Mesodermal cell (in vitro differentiated cells): Measurements from ENCODE around the gene NLRP5.

ENCODE experiments used
- H3K27ac ChIP-seq: 2 replicates; pipeline ENCODE4 v1.7.0; 2013; ENCODE audit warnings: mild to moderate bottlenecking, low read depth, low read length, moderate library complexity; ENCODE audit not compliant: severe bottlenecking
- H3K36me3 ChIP-seq: 2 replicates; pipeline ENCODE4 v1.7.1; 2013; ENCODE audit warnings: mild to moderate bottlenecking, low read length, moderate library complexity; ENCODE audit not compliant: control insufficient read depth, insufficient read depth
- H3K4me1 ChIP-seq: one replicate; pipeline ENCODE4 v1.7.1; 2013; ENCODE audit warnings: mild to moderate bottlenecking, low read length; ENCODE audit not compliant: insufficient read depth, control insufficient read depth, poor library complexity, severe bottlenecking
- H3K4me3 ChIP-seq: 2 replicates; pipeline ENCODE4 v1.7.0; 2013; ENCODE audit warnings: low read length, control low read depth, mild to moderate bottlenecking; ENCODE audit not compliant: insufficient read depth, poor library complexity, severe bottlenecking; ENCODE audit errors: extremely low read depth
- H3K9me3 ChIP-seq: 2 replicates; pipeline ENCODE4 v1.7.1; 2013; ENCODE audit warnings: mild to moderate bottlenecking, low read length, moderate library complexity; ENCODE audit not compliant: control insufficient read depth
- WGBS, 2 experiments: methylation state at CpG; one replicate each; pipeline ENCODE4 v1.1.5; 2013; ENCODE audit warnings: missing lambda C conversion rate in 2 of 2; ENCODE audit not compliant: insufficient coverage in 2 of 2; 5-methylcytosine and 5-hydroxymethylcytosine counted together

The NLRP5 gene

DNA sequence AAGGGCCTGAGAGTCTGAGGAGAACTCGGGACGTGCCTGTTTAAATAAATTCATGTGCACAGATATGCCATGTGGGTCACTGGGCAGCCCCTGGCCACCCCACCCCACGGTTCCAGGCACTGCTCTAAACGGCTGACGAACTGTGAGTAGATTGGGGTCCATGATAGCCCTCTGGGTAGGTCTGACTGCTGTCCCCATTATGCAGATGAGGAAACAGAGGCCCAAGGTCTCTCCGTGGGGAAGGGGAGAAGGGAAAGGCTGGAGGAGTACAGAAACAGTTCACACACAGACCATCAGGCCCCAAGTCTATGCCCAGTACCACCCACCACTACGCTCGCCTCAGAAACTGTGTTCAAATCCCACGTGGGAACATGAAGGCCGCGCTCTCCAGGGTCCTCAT lies 120.4 kb downstream of the NLRP5 start:
- Histone ChIP-seq H3K27ac (no peak overlapping the region), H3K4me3 (no peak overlapping the region), H3K36me3 (peaks cover 35% of the 10 kb centered on the region), H3K4me1 (peaks cover 32% of the 10 kb centered on the region), H3K9me3 (no peaks in the 10 kb centered on the region)
- 91 to 94% methylated on average over 9 to 10 of the region's 11 CpGs for WGBS, 2 experiments

DNA sequence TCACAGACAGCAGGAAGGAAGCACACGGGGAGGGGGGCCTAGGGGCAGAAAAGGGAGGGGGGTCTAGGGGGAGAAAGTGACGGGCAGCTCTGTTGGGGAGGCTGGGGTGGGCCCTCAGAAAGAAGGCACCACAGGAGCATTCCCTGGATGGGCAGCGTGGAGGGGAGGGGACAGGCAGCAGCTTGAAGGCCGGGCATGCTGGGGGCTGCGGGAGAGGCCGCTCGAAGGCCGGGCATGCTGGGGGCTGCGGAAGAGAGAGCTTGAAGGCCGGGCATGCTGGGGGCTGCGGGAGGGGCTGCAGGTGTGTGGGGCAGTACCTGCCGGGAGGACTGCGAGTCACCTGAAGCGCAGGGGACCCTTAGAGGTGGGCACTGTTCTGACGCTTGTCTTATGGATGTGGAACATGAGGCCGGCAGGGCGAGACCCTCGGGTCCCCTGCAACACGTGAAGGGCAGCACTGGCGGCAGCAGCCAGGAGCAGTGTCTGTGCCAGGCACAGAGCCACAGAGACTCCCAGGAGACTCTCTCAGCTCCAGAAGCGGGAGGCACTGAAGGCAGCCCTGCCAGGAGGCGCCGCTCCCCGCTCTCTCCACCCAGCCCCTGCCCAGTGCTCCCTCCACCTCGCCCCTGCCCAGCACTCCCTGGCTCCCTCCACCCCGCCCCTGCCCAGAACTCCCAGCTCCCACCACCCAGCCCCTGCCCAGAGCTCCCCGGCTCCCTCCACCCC lies 121.2 kb downstream of the NLRP5 start:
- H3K36me3 ChIP-seq = peaks cover 30% of the 10 kb centered on the region
- no peak overlapping the region for H3K27ac ChIP-seq
- H3K4me3 ChIP-seq = no peak overlapping the region
- peaks cover 35% of the 10 kb centered on the region for H3K4me1 ChIP-seq
- 89 to 90% methylated on average over 21 to 24 of the region's 27 CpGs for WGBS, 2 experiments
- H3K9me3 ChIP-seq = no peaks in the 10 kb centered on the region

DNA sequence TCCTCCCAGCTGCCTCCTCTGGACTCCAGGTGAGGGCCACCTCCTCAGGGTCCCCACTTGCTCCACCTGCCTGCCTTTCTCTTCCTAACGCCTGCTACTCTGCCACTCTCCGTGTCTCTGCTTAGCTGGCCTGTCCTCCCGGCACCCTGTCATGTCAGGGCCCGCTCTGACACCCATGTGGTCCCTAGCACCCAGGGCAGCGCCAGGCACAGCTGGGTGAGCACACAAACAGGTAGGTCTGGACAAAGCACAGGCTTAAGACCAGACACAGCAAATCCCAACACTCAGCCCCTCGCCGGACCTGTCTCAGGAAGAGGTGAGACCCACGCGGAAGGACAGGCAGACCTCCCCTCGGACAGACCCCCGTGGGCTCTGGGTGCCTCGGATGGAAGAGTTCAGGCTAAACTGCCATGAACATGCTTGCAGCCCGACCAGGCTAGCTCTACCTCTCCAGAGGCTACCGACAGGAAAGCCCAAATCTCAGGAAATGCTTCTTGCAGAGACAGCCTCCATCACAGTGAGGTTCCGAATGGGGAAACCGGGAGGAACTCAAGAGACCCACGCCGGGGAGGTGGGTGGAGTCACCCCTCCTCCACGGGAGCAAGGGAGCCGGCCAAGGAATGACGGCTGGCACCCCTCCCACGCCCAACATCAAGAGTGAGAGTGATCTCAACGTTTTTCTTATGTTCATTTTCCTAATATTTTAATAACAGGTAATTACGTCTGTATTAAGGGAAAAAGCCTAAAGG lies 122.0 kb downstream of the NLRP5 start:
- H3K36me3 ChIP-seq = peaks cover 24% of the 10 kb centered on the region
- H3K4me1 ChIP-seq = peaks cover 35% of the 10 kb centered on the region
- H3K27ac ChIP-seq = peak overlapping the region; percentile 29
- no peak overlapping the region for H3K4me3 ChIP-seq
- H3K9me3 ChIP-seq = no peaks in the 10 kb centered on the region
- WGBS, 2 experiments = 73 to 82% methylated on average over 18 to 19 of the region's 24 CpGs

DNA sequence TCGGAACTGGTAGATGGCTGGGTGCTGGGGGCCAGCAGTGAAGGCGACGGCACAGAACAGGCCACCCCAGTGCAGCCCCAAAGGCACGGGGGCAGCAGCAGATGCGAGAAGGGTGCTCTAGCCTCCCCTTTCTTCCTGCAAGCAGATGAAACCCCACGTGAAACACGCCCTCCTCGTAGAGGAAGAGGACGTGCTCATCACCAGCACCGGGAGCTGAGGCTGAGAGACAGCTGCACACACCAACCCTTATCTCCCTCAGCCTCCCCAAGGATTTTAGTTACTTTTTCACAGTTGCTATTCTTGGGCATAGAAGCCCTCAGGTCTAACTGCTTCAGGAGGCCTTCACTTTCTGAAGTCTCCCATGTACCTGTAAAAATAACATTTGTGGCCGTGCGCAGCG lies 122.7 kb downstream of the NLRP5 start:
- peaks cover 35% of the 10 kb centered on the region for H3K4me1 ChIP-seq
- peaks cover 24% of the 10 kb centered on the region for H3K36me3 ChIP-seq
- no peak overlapping the region for H3K4me3 ChIP-seq
- H3K27ac ChIP-seq = no peak overlapping the region
- H3K9me3 ChIP-seq = no peaks in the 10 kb centered on the region
- 78 to 85% methylated on average over 4 to 13 of the region's 13 CpGs for WGBS, 2 experiments

DNA sequence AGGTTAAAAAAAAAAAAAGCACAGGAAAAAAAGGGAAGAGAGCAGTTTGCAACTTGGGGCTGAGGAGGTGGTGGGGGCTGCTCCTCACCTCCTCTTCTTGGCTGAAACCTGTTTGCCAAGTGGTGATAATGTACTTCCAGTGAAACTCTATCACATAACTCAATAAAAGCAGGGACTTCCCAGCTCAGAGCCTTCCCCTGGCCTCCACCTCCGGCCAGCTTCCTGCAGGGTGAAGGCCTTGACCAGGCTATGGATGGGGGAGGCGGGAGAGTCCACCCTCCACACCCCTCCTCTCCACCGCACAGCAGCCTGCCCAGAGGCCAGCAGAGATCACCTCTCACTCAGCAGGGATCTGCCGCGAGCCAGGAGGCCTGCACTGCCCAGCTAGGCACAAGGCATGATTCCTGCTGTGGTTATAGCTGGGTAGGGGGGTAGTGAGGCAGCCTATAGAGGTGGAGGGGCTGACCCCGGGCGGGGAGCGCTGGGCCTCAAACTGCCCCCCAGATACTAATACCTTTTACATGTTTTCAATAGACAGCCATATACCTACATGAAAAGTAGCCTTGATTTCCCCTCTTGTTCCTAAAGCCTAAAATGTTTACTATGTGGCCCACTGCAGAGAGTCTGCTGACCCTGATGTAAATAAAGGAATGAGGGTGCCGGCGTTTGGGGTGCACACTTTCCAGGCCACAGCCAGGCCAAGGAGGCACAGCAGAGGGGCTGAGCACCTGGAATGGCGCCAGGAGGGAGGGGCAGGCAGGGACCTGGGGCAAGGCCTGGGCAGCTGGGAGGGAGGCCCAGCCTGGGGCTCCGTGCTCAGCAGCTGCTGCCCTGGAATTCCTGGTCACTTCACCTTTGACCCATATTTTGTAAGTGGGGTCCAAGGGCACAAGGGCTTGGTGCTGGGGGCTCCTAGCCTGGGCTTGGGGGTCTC lies 124.2 kb downstream of the NLRP5 start:
- Histone ChIP-seq H3K4me3 (no peak overlapping the region), H3K9me3 (no peaks in the 10 kb centered on the region), H3K36me3 (peaks cover 32% of the 10 kb centered on the region), H3K4me1 (peaks cover 36% of the 10 kb centered on the region), H3K27ac (peak overlapping the region; percentile 69)
- 70 to 83% methylated on average over 3 to 6 of the region's 12 CpGs for WGBS, 2 experiments
